SU-DHL-6 (cell line): ENCODE data around the gene PROKR1.

Experiments used
- H2AFZ ChIP-seq: fragments of 200-600 bp; sonication (generic); 2 replicates; pipeline ENCODE4 v1.6.1; 2014; ENCODE audit warnings: low read depth, mild to moderate bottlenecking, moderate library complexity, mixed read lengths, antibody characterized with exemption, low read length; ENCODE audit not compliant: severe bottlenecking
- H3F3A ChIP-seq: fragments of 200-600 bp; shearing (Covaris generic); 2 replicates; pipeline ENCODE4 v1.6.0; 2016; ENCODE audit warnings: antibody characterized with exemption, mild to moderate bottlenecking; ENCODE audit not compliant: insufficient read depth
- H3K27ac ChIP-seq: fragments of 200-600 bp; sonication (generic); 2 replicates; pipeline ENCODE4 v1.5.1; 2016; ENCODE audit warnings: low read depth, mild to moderate bottlenecking, low read length, moderate library complexity, mixed read lengths
- H3K27me3 ChIP-seq: fragments of 200-600 bp; sonication (generic), shearing (Covaris generic); 2 replicates; pipeline ENCODE4 v1.6.0; 2014; ENCODE audit warnings: mild to moderate bottlenecking, low read length
- H3K36me3 ChIP-seq: fragments of 200-600 bp; sonication (generic); 2 replicates; pipeline ENCODE4 v1.6.1; 2014; ENCODE audit warnings: mild to moderate bottlenecking, low read length, mixed read lengths
- H3K4me2 ChIP-seq: fragments of 300-600, 200-600 bp; shearing (Covaris generic), sonication (generic); 2 replicates; pipeline ENCODE4 v1.6.0; 2014; ENCODE audit warnings: low read length, low read depth, mild to moderate bottlenecking; ENCODE audit not compliant: poor library complexity, severe bottlenecking
- H3K4me3 ChIP-seq: fragments of 200-600 bp; sonication (generic); 2 replicates; pipeline ENCODE4 v1.5.1; 2014; ENCODE audit warnings: antibody characterized with exemption, low read length, mild to moderate bottlenecking, mixed read lengths; ENCODE audit not compliant: insufficient read depth, poor library complexity, severe bottlenecking
- H3K79me2 ChIP-seq: fragments of 200-600 bp; sonication (generic); 2 replicates; pipeline ENCODE4 v1.6.1; 2014; ENCODE audit warnings: mild to moderate bottlenecking, low read length, moderate library complexity; ENCODE audit not compliant: insufficient read depth
- H3K9ac ChIP-seq: fragments of 200-600 bp; sonication (generic); 2 replicates; pipeline ENCODE4 v1.7.0; 2014; ENCODE audit warnings: mild to moderate bottlenecking, low read length
- H3K9me2 ChIP-seq: fragments of 200-600 bp; sonication (generic); replicated peaks from 2 replicates; pipeline ENCODE4 v1.6.1; 2014; ENCODE audit warnings: low read length; ENCODE audit not compliant: insufficient read depth
- H3K9me3 ChIP-seq: fragments of 200-600 bp; sonication (generic); 2 replicates; pipeline ENCODE4 v1.6.1; 2014; ENCODE audit warnings: low read length, mixed read lengths; ENCODE audit not compliant: insufficient read depth
- H4K20me1 ChIP-seq: fragments of 200-600 bp; sonication (generic); 2 replicates; pipeline ENCODE4 v1.6.1; 2014; ENCODE audit warnings: low read depth, mild to moderate bottlenecking, antibody characterized with exemption, low read length, moderate library complexity, mixed read lengths
- EZH2phosphoT487 ChIP-seq: fragments of 200-600 bp; sonication (generic), shearing (Covaris generic); conservative IDR thresholded peaks from 2 replicates; pipeline ENCODE4 v1.6.1; 2018; ENCODE audit warnings: mild to moderate bottlenecking, antibody characterized with exemption, low read length, moderate library complexity, mixed read lengths
- TF ChIP-seq, protein P1 (sequence below): fragments of 200-600 bp; sonication (generic); IDR thresholded peaks from one replicate; pipeline ENCODE4 v1.5.1; 2017; ENCODE audit warnings: antibody characterized with exemption, mild to moderate bottlenecking, low read length, moderate library complexity; ENCODE audit not compliant: insufficient read depth, poor library complexity, severe bottlenecking

PROKR1 gene

DNA sequence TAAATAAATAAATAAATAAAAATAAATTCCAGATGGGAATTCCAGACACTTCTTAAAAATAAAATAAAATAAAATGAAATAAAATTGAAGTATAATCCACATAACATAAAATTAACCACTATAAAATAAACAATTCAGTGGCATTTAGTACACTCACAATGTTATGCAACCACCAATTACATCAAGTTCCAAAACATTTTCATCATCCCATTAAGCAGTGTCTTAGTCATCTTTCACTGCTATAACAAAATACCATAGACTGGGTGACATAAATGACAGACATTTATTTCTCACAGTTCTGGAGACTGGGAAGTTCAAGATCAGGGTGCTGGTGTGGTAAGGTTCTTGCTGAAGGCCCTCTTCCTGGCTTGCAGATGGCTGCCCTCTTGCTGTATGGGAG is 22.6 kb upstream of the PROKR1 start:
- no peak overlapping the region for H3K4me2 ChIP-seq
- no peaks in the 10 kb centered on the region for H3K27me3 ChIP-seq
- H3K9me3 ChIP-seq = no peaks in the 10 kb centered on the region
- no peak overlapping the region for H2AFZ ChIP-seq
- no peaks in the 10 kb centered on the region for H3K79me2 ChIP-seq
- H4K20me1 ChIP-seq = no peaks in the 10 kb centered on the region
- H3K4me3 ChIP-seq = no peak overlapping the region
- H3K27ac ChIP-seq = no peak overlapping the region
- H3K36me3 ChIP-seq = no peaks in the 10 kb centered on the region
- no peaks in the 10 kb centered on the region for H3F3A ChIP-seq
- TF ChIP-seq, protein P1, sequence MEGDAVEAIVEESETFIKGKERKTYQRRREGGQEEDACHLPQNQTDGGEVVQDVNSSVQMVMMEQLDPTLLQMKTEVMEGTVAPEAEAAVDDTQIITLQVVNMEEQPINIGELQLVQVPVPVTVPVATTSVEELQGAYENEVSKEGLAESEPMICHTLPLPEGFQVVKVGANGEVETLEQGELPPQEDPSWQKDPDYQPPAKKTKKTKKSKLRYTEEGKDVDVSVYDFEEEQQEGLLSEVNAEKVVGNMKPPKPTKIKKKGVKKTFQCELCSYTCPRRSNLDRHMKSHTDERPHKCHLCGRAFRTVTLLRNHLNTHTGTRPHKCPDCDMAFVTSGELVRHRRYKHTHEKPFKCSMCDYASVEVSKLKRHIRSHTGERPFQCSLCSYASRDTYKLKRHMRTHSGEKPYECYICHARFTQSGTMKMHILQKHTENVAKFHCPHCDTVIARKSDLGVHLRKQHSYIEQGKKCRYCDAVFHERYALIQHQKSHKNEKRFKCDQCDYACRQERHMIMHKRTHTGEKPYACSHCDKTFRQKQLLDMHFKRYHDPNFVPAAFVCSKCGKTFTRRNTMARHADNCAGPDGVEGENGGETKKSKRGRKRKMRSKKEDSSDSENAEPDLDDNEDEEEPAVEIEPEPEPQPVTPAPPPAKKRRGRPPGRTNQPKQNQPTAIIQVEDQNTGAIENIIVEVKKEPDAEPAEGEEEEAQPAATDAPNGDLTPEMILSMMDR = no peak
- no peak for TF ChIP-seq EZH2phosphoT487
- no peak overlapping the region for H3K9ac ChIP-seq
- H3K9me2 ChIP-seq = no peaks in the 10 kb centered on the region

DNA sequence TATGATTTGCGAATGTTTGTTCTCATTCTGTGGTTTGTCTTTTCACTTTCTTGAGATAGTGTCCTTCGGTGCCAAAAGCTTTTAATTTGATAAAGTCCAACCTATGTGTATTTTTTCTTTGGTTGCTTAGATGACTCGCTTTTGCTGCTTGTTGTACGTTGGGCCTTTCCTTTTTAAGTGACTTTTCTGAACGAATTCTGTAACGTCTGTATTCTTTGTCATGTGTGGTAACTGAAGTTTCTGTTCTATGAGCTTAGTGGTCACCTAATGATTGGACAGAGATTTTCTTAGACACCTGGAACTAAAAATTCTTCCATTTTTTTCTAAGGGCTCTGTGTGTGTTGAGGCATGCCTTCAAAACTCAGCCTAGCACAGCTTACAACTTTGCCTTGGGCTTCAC is 19.6 kb upstream of the PROKR1 start:
- Histone ChIP-seq H4K20me1 (no peaks in the 10 kb centered on the region), H3K9me3 (no peaks in the 10 kb centered on the region), H3K79me2 (no peaks in the 10 kb centered on the region), H3K4me2 (no peak overlapping the region), H3K27me3 (no peaks in the 10 kb centered on the region), H2AFZ (no peak overlapping the region), H3K9me2 (no peaks in the 10 kb centered on the region), H3K9ac (no peak overlapping the region), H3K27ac (no peak overlapping the region), H3K36me3 (no peaks in the 10 kb centered on the region), H3K4me3 (no peak overlapping the region), H3F3A (no peaks in the 10 kb centered on the region)
- no peak for TF ChIP-seq EZH2phosphoT487
- TF ChIP-seq, protein P1 = no peak

DNA sequence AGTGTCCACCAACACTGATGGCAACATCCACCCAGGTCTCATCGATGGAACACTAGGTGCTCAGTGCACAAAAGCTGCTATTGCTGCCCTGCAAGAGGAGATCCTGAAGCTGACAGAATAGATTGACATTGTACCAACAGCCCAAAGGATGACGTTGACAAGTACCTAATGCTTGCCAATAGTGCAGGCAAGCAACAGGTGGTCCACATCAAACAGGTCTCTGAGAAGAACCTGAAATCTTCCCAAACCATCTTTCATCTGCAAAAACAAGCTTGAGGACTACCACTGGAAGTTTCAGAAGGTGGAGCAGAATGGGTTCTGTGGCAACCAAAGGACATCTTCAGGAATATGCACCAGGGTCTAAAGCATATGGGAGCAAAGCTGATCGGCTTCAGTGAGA is 15.8 kb upstream of the PROKR1 start:
- no peaks in the 10 kb centered on the region for H3K79me2 ChIP-seq
- H3F3A ChIP-seq = no peaks in the 10 kb centered on the region
- H3K4me3 ChIP-seq = no peak overlapping the region
- H2AFZ ChIP-seq = no peak overlapping the region
- no peaks in the 10 kb centered on the region for H3K9me2 ChIP-seq
- no peak for TF ChIP-seq EZH2phosphoT487
- TF ChIP-seq, protein P1 = no peak
- no peak overlapping the region for H3K27ac ChIP-seq
- no peaks in the 10 kb centered on the region for H3K9me3 ChIP-seq
- H3K27me3 ChIP-seq = no peaks in the 10 kb centered on the region
- no peaks in the 10 kb centered on the region for H3K36me3 ChIP-seq
- H3K4me2 ChIP-seq = no peak overlapping the region
- no peaks in the 10 kb centered on the region for H4K20me1 ChIP-seq
- no peak overlapping the region for H3K9ac ChIP-seq

DNA sequence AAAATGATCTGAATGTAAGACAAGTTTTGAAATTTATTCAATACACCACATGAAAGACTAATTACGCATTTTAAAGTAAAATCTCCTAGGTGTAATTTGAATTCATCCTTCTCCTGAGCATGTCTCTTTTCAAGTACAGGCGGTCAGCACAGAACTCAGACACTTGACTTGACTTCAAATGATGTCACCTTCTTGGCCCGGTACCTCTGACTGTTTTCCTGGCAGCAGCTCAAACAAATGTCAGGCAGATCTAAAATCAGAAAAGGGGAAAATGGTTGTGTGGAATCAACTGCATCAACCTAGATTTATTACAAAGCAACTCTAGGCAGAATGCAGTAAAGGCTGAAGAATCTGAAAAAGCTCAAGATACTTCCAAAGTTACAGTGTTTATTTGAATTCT is 11.4 kb upstream of the PROKR1 start:
- H3K36me3 ChIP-seq = no peaks in the 10 kb centered on the region
- no peaks in the 10 kb centered on the region for H3F3A ChIP-seq
- no peak overlapping the region for H3K4me2 ChIP-seq
- H3K9ac ChIP-seq = no peak overlapping the region
- H3K79me2 ChIP-seq = no peaks in the 10 kb centered on the region
- H3K9me2 ChIP-seq = no peaks in the 10 kb centered on the region
- no peak overlapping the region for H3K27ac ChIP-seq
- no peaks in the 10 kb centered on the region for H3K9me3 ChIP-seq
- H3K4me3 ChIP-seq = no peak overlapping the region
- H3K27me3 ChIP-seq = no peaks in the 10 kb centered on the region
- TF ChIP-seq EZH2phosphoT487 = no peak
- TF ChIP-seq, protein P1 = no peak
- no peak overlapping the region for H2AFZ ChIP-seq
- no peaks in the 10 kb centered on the region for H4K20me1 ChIP-seq
